Spleen (tissue), 7 donors: Measurements from ENCODE around the gene XKRX.

Source experiments
- POLR2A ChIP-seq, 3 donors: fragments of 450-650 bp; IDR thresholded peaks; one replicate each; pipeline ENCODE4 v1.5.1; 2017; ENCODE audit warnings: antibody characterized with exemption in 3 of 3, mild to moderate bottlenecking in 1 of 3
- POLR2AphosphoS5 ChIP-seq, 3 donors: sonication (generic); formaldehyde crosslinking; IDR thresholded peaks; one replicate each; pipeline ENCODE4 v1.5.1; 2017; ENCODE audit warnings: antibody characterized with exemption in 3 of 3
- TF ChIP-seq, protein P1 (sequence below), 11 experiments: fragments of 200-600 bp in 7 of 11; fragments of 450-650 bp in 4 of 11; sonication (generic) in 4 of 11; IDR thresholded peaks in 8 of 11; conservative IDR thresholded peaks in 3 of 11; 1 replicate in 7 of 11; 2 replicates in 4 of 11; pipeline versions ENCODE4 v1.4.0 to v1.8.0; 2016 to 2021; ENCODE audit warnings: antibody characterized with exemption in 11 of 11, inconsistent platforms in 4 of 11, mild to moderate bottlenecking in 1 of 11
- donor health status: DM: no; HTN: no; CAD: no; lungs with moderate emphysema.
- donor health status: DM: no; HTN: no; CAD: no.
- donor health status: DM: no; HTN: no; CAD: no.

DNA sequence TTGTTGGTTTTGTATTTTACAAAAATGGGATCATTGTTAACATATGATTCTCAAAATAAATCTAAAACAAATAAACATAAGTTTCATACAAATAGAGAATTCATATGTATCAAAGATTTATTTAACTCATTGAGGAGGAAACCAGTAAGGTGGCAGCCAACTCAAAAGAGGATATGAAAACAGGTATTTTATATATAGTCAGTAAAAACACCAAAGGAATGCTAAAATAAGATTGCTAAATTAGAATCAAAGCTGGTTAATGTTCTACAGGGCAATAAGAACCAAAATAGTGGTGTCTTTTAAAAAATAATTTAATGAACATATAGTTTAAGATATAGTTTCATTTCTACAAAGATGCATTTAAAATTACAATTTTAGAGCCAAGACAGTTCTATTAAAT is 23.1 kb downstream of the XKRX start:
- TF ChIP-seq, protein P1, sequence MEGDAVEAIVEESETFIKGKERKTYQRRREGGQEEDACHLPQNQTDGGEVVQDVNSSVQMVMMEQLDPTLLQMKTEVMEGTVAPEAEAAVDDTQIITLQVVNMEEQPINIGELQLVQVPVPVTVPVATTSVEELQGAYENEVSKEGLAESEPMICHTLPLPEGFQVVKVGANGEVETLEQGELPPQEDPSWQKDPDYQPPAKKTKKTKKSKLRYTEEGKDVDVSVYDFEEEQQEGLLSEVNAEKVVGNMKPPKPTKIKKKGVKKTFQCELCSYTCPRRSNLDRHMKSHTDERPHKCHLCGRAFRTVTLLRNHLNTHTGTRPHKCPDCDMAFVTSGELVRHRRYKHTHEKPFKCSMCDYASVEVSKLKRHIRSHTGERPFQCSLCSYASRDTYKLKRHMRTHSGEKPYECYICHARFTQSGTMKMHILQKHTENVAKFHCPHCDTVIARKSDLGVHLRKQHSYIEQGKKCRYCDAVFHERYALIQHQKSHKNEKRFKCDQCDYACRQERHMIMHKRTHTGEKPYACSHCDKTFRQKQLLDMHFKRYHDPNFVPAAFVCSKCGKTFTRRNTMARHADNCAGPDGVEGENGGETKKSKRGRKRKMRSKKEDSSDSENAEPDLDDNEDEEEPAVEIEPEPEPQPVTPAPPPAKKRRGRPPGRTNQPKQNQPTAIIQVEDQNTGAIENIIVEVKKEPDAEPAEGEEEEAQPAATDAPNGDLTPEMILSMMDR (IDR thresholded peaks at IDR 0.05 in 8 of 11, conservative IDR thresholded peaks at IDR 0.05 in 3 of 11), result no peak
- TF ChIP-seq POLR2A (IDR thresholded peaks at IDR 0.05) (no peak), POLR2AphosphoS5 (IDR thresholded peaks at IDR 0.05) (no peak)
